Fibroblast of pulmonary artery (primary cell): ENCODE data around the gene RNF180.
"Not testable (repeated sequence)": the region's sequence is repeated elsewhere in the genome, so short reads cannot be mapped to it uniquely, and the experiment has no call there.

Source experiments
- DNase-seq: peaks from one replicate; pipeline ENCODE4 v3.0.0-alpha.2; 2010; ENCODE audit warnings: low read depth
- H3K4me3 ChIP-seq: replicated peaks from 2 replicates; pipeline ENCODE4 v1.5.1; 2011; ENCODE audit warnings: low read depth, mild to moderate bottlenecking, control low read depth, low read length, moderate library complexity
- TF ChIP-seq, protein P1 (sequence below): IDR thresholded peaks from 2 replicates; pipeline ENCODE4 v1.5.1; 2011; ENCODE audit warnings: mild to moderate bottlenecking, control low read depth, low read length, inconsistent platforms; ENCODE audit errors: missing control alignments

The RNF180 gene

DNA sequence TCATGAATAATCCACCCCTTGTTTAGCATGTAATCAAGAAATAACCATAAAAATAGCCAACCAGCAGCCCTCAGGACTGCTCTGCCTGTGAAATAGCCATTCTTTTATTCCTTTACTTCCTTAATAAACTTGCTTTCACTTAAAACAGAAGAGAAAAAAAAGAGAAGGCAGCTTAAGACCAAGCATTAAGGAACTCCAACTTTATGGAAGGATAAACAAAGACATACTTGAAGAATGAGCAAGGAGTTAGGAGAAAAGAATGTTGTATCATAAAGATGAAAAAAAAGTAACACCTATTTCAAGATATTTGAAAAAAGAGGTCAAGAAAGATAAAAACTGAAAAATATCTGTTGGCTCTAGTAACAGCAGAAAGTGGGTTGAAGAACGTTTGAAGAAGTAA, 107.6 kb downstream of the RNF180 start:
- TF ChIP-seq, protein P1, sequence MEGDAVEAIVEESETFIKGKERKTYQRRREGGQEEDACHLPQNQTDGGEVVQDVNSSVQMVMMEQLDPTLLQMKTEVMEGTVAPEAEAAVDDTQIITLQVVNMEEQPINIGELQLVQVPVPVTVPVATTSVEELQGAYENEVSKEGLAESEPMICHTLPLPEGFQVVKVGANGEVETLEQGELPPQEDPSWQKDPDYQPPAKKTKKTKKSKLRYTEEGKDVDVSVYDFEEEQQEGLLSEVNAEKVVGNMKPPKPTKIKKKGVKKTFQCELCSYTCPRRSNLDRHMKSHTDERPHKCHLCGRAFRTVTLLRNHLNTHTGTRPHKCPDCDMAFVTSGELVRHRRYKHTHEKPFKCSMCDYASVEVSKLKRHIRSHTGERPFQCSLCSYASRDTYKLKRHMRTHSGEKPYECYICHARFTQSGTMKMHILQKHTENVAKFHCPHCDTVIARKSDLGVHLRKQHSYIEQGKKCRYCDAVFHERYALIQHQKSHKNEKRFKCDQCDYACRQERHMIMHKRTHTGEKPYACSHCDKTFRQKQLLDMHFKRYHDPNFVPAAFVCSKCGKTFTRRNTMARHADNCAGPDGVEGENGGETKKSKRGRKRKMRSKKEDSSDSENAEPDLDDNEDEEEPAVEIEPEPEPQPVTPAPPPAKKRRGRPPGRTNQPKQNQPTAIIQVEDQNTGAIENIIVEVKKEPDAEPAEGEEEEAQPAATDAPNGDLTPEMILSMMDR, result no peak
- no peak overlapping the region for H3K4me3 ChIP-seq
- no peak for DNase-seq

DNA sequence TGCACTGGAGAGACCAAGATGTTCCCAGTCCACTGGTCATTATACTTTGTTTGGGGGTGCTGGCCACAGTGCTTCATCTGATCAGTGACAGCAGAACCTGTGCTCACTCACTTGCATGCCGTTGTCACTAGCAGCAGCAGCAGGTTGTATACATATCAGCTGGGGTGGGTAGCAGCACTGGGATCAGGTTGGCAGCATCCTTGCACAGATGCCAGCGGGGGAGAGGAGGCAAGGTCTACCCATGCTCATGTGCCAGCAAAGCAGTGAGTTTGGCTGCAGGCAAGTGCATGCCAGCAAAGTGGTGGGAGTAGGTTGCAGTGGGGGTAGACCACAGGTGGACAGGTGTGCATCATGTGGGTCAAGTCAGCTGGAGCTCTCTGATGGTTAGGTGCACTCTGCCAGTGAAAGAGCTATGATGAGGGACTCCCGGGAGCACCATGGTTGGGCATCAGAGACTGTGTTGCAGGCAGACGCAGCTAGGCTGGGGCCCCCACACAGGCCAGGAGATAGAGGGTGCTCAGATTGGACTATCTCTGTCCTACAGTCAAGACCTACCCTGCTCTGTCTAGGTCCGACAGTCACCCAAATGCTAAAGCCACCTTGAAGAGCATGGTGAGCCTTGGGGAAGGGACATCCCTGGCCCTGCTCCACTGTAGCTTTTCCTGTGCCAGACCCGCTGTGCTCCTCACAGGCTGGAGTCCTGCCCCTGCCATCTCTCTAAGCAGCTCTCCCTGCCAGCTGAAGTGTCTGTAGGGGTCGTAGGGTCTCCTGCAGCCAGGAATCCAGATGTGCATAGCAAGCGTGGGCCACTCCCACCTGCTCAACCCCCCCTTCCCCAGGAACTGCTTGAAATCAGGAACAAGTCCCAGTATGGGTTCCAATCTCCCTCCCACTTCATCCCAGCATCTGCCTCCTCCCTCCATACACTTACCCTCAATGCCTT, 119.8 kb downstream of the RNF180 start:
- TF ChIP-seq, protein P1, result no peak

DNA sequence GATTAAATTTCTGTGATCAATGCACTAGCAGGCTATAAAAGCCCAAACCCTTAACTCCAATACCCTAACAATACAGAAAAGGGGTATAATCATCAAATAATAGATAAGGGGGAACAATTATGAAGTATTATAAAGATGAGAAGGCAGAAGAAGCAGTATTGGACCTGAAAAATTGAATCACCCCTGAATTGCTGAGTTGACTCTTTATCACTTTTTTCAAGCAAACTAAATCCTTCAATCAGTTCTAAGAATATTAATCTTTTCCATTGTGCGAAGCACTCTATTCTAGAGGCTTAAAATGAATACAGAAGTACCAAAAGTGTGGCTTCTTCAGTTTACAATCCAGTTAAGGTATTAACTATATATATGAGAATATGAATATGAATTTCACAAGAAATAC, 120.7 kb downstream of the RNF180 start:
- no peak for DNase-seq

More for the DNA sequence above, 119.8 kb downstream of the RNF180 start:
- DNase-seq, result no peak
- no peak overlapping the region for H3K4me3 ChIP-seq

DNA sequence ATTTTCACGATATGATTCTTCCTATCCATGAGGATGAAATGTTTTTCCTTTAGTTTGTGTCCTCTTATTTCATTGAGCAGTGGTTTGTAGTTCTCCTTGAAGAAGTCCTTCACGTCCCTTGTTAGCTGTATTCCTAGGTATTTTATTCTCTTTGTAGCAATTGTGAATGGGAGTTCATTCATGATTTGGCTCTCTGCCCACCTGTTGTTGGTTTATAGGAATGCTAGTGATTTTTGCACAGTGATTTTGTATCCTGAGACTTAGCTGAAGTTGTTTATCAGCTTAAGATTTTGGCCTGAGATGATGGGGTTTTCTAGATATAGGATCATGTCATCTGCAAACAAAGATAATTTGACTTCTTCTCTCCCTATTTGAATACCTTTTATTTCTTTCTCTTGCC, 122.9 kb downstream of the RNF180 start:
- not testable (repeated sequence) for H3K4me3 ChIP-seq
- DNase-seq, result peak; percentile 16

More for the DNA sequence above, 120.7 kb downstream of the RNF180 start:
- H3K4me3 ChIP-seq, result no peak overlapping the region
- TF ChIP-seq, protein P1, result no peak

DNA sequence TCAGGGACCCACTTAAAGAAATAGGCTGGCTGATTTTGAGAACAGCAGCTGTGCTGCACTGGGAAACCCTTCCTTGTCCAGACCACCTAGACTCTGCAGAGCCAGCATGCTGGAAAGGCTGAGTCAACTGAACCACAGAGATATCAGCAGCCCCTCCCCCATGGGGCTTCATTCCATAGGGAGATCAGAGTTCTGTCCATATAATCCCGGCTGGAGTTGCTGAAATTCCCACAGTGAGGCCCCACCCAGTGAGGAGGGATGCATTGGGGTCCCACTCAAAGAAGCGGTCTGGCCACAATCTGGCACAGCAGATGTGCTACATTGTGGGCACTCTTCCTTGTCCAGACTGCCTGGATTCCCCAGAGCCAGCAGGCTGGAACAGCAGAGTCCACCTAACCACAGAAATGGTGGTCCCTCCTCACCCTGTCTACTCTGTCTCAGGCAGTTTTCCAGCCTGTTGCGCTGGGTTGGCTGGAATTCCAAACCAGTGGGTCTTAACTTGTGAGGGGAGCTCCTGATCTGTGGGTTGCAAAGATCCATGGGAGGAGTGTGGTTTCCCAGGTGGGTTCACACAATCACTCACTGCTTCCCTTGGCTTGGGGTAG, 127.1 kb downstream of the RNF180 start:
- TF ChIP-seq, protein P1, result no peak
- no peak overlapping the region for H3K4me3 ChIP-seq
- peak; percentile 21 for DNase-seq

DNA sequence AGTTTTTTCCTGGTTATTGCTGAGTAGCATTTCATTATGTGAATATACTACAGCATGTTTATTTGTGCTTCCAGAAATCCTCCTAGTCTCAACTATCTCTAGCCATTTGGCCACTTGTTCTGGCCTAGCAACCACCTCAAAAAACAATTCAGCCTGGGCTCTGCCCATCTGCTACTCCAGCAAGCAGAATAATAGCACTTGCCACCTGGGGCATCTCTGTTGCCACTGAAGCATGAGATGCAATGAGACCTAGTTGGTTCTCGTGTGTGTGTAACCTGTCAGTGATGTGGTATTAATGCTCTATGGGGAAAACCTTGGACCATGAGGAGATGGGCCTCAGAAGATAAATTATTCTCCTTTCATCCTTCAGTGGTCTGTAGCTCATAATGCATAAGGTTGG, 129.5 kb downstream of the RNF180 start:
- TF ChIP-seq, protein P1, result no peak
- no peak for DNase-seq

DNA sequence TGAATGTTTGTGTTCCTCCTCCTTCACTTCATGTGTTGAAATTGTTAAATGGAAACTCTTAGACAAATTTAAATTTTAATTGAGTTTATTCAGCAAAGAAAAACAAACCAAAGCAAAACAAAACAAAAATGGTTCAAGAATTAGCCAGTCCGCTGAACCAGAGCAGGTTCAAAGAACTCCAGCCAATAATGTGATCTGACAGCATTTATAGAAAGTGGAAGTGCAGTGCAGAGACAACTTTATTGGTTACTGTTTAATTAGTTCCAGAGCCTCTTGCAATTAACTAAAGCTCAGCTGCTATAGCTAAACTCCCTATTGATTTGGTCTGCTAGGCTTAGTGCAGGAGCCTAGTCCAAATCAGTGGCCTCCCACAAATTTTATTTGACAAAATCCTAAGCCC, 132.9 kb downstream of the RNF180 start:
- no peak overlapping the region for H3K4me3 ChIP-seq
- no peak for DNase-seq
- TF ChIP-seq, protein P1, result no peak

More for the DNA sequence above, 129.5 kb downstream of the RNF180 start:
- no peak overlapping the region for H3K4me3 ChIP-seq
